ENCODE results near the gene FCN1.

The FCN1 gene

DNA sequence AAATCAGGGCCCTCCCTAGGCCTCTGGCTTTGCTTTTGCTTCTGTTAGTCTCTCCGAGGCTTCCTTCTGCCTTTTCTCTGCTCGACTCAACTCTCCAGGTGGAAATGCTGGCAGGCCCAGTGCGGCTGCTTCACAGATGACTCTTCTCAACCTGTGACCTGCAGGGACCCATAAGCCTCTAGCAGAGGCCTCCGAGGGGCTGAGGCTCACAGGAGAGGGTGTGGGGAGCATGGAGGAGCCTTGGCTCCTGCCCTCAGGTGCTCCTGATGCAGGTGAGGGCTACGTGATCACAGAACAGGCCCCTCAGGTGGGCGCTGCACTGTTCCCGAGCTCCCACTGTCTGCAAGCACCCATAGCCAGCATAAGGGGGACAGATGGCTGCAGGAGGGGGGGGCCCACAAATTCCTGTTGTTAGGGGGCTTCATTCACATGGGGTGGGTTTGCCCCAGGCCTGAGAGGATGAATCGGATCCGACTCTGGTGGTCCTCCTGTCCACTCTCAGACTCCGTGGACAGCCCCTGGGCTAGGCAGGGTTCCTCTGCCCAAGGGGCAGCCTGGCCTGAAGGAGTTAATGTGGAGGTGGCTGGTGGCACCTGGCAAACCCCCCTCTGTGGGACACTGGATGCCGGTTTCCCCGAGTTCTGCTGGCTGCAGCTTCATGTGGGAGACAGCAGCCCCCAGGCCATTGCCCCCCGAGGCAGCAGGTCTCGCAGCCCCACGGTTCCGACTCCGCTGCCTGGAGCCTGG lies 48.0 kb downstream of the FCN1 start:
- TF ChIP-seq EZH2phosphoT487 (IDR thresholded peaks at IDR 0.05; ENCODE audit: low read length) = no peak
- TF ChIP-seq, protein P1, sequence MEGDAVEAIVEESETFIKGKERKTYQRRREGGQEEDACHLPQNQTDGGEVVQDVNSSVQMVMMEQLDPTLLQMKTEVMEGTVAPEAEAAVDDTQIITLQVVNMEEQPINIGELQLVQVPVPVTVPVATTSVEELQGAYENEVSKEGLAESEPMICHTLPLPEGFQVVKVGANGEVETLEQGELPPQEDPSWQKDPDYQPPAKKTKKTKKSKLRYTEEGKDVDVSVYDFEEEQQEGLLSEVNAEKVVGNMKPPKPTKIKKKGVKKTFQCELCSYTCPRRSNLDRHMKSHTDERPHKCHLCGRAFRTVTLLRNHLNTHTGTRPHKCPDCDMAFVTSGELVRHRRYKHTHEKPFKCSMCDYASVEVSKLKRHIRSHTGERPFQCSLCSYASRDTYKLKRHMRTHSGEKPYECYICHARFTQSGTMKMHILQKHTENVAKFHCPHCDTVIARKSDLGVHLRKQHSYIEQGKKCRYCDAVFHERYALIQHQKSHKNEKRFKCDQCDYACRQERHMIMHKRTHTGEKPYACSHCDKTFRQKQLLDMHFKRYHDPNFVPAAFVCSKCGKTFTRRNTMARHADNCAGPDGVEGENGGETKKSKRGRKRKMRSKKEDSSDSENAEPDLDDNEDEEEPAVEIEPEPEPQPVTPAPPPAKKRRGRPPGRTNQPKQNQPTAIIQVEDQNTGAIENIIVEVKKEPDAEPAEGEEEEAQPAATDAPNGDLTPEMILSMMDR (IDR thresholded peaks at IDR 0.05; ENCODE audit: low read length) = no peak
- no peak for TF ChIP-seq EZH2 (optimal IDR thresholded peaks at IDR 0.05; ENCODE audit: low read depth, low read length)
- Histone ChIP-seq H3K9me3 (replicated peaks; ENCODE audit: insufficient read depth, low read length) (no peaks in the 10 kb centered on the region), H3K79me2 (ENCODE audit: low read length) (no peaks in the 10 kb centered on the region), H3K9ac (ENCODE audit: low read length) (no peak overlapping the region), H3K4me1 (ENCODE audit: low read length) (no peaks in the 10 kb centered on the region), H2AFZ (ENCODE audit: low read length) (no peak overlapping the region), H3K36me3 (replicated peaks; ENCODE audit: insufficient read depth, low read length) (no peaks in the 10 kb centered on the region), H4K20me1 (ENCODE audit: insufficient read depth, low read length) (no peaks in the 10 kb centered on the region), H3F3A (ENCODE audit: insufficient read depth, low read length) (no peaks in the 10 kb centered on the region), H3K4me2 (ENCODE audit: low read depth, low read length) (no peak overlapping the region), H3K4me3 (ENCODE audit: low read length) (no peak overlapping the region), H3K27ac (ENCODE audit: low read length) (no peak overlapping the region), H3K27me3 (replicated peaks; ENCODE audit: insufficient read depth, low read length) (peaks cover 53% of the 10 kb centered on the region), H3K9me2 (replicated peaks; ENCODE audit: insufficient read depth, low read length) (no peaks in the 10 kb centered on the region)
- DNase-seq = no peak

DNA sequence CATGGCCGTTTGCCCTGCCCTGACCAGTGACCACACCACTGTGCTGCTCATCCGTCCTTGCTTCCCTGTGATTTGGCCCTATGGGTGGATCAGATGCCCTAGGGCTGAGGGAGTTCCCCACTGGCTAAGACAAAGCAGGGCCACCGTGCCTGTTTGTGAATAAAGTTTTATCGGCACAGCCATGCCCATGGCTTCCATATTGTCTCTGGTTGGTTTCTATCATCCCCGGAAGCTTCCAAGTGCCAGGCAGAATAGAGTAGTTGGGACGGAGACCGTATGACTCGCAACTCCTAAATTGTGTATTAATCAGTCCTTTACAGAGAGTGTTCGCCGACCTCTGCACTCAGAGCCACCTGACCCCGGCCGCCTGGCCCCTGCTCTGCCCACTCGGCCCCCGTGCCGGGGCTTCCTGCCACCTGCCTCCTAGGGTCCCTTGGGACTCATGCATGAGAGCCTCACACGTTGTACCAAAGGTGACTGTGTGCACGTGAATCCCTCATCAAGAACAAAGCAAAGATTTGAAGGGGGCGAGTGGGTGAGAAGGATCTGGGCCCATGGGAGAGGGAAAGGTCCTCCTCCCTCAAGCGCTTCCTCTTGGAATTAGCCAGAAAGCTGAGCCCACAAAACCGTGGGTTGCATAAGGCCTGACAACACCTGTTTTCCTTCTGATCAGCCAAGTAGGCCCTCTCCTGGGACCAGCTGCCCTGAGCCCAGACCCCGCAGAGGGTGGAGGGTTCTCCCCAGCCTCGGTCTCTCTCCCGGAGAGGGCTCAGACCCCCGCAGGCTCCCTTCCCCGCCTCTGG lies 48.8 kb downstream of the FCN1 start:
- Histone ChIP-seq H3K4me2 (ENCODE audit: low read depth, low read length) (no peak overlapping the region), H3K9me3 (replicated peaks; ENCODE audit: insufficient read depth, low read length) (no peaks in the 10 kb centered on the region), H3K27ac (ENCODE audit: low read length) (no peak overlapping the region), H3F3A (ENCODE audit: insufficient read depth, low read length) (no peaks in the 10 kb centered on the region), H3K79me2 (ENCODE audit: low read length) (no peaks in the 10 kb centered on the region), H4K20me1 (ENCODE audit: insufficient read depth, low read length) (no peaks in the 10 kb centered on the region), H3K27me3 (replicated peaks; ENCODE audit: insufficient read depth, low read length) (peaks cover 52% of the 10 kb centered on the region), H3K4me3 (ENCODE audit: low read length) (no peak overlapping the region), H2AFZ (ENCODE audit: low read length) (no peak overlapping the region), H3K9me2 (replicated peaks; ENCODE audit: insufficient read depth, low read length) (no peaks in the 10 kb centered on the region), H3K9ac (ENCODE audit: low read length) (no peak overlapping the region), H3K36me3 (replicated peaks; ENCODE audit: insufficient read depth, low read length) (no peaks in the 10 kb centered on the region), H3K4me1 (ENCODE audit: low read length) (no peaks in the 10 kb centered on the region)
- TF ChIP-seq EZH2 (optimal IDR thresholded peaks at IDR 0.05; ENCODE audit: low read depth, low read length) = no peak
- no peak for TF ChIP-seq EZH2phosphoT487 (IDR thresholded peaks at IDR 0.05; ENCODE audit: low read length)
- TF ChIP-seq, protein P1 (IDR thresholded peaks at IDR 0.05; ENCODE audit: low read length) = no peak
- no peak for DNase-seq

DNA sequence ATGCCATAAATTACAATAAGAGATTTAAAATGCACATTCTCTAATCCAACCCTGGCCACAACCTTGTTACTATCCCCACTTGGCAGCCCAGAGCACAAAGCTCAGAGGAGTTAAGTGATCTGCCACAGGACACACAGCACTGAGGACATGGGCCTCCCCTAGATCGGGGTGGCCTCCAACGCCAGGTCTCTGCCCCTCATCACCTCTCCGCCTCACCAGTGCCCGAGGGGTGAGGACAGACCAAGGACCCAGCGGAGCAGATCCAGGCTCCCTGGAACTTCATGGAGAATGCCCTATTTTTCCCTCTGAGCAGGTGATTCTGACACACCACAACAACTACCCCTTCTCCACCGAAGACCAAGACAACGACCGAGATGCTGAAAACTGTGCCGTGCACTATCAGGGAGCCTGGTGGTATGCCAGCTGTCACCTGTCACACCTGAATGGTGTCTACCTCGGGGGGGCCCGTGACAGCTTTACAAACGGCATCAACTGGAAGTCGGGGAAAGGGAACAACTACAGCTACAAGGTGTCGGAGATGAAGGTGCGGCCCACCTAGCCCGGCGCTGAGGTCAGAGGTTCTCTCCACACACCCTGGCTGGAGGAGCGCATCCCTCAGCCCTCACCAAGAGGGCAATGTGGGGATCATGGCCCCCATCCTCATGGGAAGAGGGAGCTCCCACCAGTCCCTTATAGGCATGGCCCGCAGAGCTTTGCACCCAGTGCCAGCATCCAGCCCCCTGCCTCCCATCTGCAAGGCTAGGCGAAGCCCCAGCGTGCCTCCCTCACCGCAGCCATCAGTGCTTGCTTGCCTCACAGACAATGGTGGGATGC lies 49.6 kb downstream of the FCN1 start:
- no peak overlapping the region for H3K27ac ChIP-seq (ENCODE audit: low read length)
- H3K4me3 ChIP-seq (ENCODE audit: low read length) = no peak overlapping the region
- no peaks in the 10 kb centered on the region for H3K36me3 ChIP-seq (replicated peaks; ENCODE audit: insufficient read depth, low read length)
- no peaks in the 10 kb centered on the region for H3K9me2 ChIP-seq (replicated peaks; ENCODE audit: insufficient read depth, low read length)
- H2AFZ ChIP-seq (ENCODE audit: low read length) = no peak overlapping the region
- H3K4me1 ChIP-seq (ENCODE audit: low read length) = no peaks in the 10 kb centered on the region
- no peak overlapping the region for H3K4me2 ChIP-seq (ENCODE audit: low read depth, low read length)
- no peaks in the 10 kb centered on the region for H3K9me3 ChIP-seq (replicated peaks; ENCODE audit: insufficient read depth, low read length)
- no peak for DNase-seq
- H3K9ac ChIP-seq (ENCODE audit: low read length) = no peak overlapping the region
- no peaks in the 10 kb centered on the region for H3F3A ChIP-seq (ENCODE audit: insufficient read depth, low read length)
- H3K27me3 ChIP-seq (replicated peaks; ENCODE audit: insufficient read depth, low read length) = peaks cover 48% of the 10 kb centered on the region
- no peaks in the 10 kb centered on the region for H3K79me2 ChIP-seq (ENCODE audit: low read length)
- H4K20me1 ChIP-seq (ENCODE audit: insufficient read depth, low read length) = no peaks in the 10 kb centered on the region
- TF ChIP-seq EZH2 (optimal IDR thresholded peaks at IDR 0.05; ENCODE audit: low read depth, low read length) = no peak
- TF ChIP-seq EZH2phosphoT487 (IDR thresholded peaks at IDR 0.05; ENCODE audit: low read length) = no peak
- TF ChIP-seq, protein P1 (IDR thresholded peaks at IDR 0.05; ENCODE audit: low read length) = no peak
